Transverse colon (tissue), 4 donors: ENCODE measurements around the gene PCBP3. TPM values are rescaled to one million over a fixed set of nuclear protein-coding genes. Genes with fewer than 3 reads are reported as not detected.

Experiments used
- DNase-seq: peaks from one replicate; pipeline ENCODE4 v3.0.0-alpha.2; 2019
- H3K27ac ChIP-seq, 4 donors: fragments of 200-600 bp; sonication (generic); 2 replicates each; pipeline ENCODE4 v1.5.1; 2016 to 2018; ENCODE audit warnings: inconsistent platforms in 4 of 4
- H3K27me3 ChIP-seq: fragments of 200-600 bp; sonication (generic); 2 replicates; pipeline ENCODE4 v1.5.1; 2017; ENCODE audit warnings: inconsistent platforms
- H3K36me3 ChIP-seq, 4 donors: fragments of 200-600 bp; sonication (generic); 2 replicates each; pipeline ENCODE4 v1.5.1; 2017 to 2019; ENCODE audit warnings: inconsistent platforms in 4 of 4
- H3K4me1 ChIP-seq, 4 donors: fragments of 200-600 bp; sonication (generic); 2 replicates each; pipeline ENCODE4 v1.5.1; 2017 to 2020; ENCODE audit warnings: inconsistent platforms in 4 of 4
- H3K4me3 ChIP-seq, 4 donors: fragments of 200-600 bp; sonication (generic); 1 replicate in 1 of 4; 2 replicates in 3 of 4; pipeline versions ENCODE4 v1.5.1 to v1.6.1; 2017 to 2019; ENCODE audit warnings: inconsistent platforms in 4 of 4
- H3K9me3 ChIP-seq, 2 donors: fragments of 200-600 bp; sonication (generic); 2 replicates each; pipeline ENCODE4 v1.5.1; 2017 to 2019; ENCODE audit warnings: inconsistent platforms in 2 of 2
- CTCF ChIP-seq, 5 experiments: fragments of 200-600 bp in 3 of 5; fragments of 450-650 bp in 2 of 5; sonication (generic) in 3 of 5; IDR thresholded peaks; 1 replicate in 2 of 5; 2 replicates in 3 of 5; pipeline ENCODE4 v1.5.1; 2016 to 2017; ENCODE audit warnings: antibody characterized with exemption in 5 of 5, inconsistent platforms in 3 of 5, mild to moderate bottlenecking in 2 of 5, moderate library complexity in 1 of 5
- EP300 ChIP-seq: sonication (generic); formaldehyde crosslinking; IDR thresholded peaks from one replicate; pipeline ENCODE4 v1.6.1; 2017; ENCODE audit warnings: antibody characterized with exemption, low read depth
- POLR2A ChIP-seq: fragments of 450-650 bp; IDR thresholded peaks from one replicate; pipeline ENCODE4 v1.6.1; 2016; ENCODE audit warnings: antibody characterized with exemption, mild to moderate bottlenecking, moderate library complexity
- POLR2AphosphoS5 ChIP-seq, 3 donors: sonication (generic); formaldehyde crosslinking; IDR thresholded peaks; one replicate each; pipeline ENCODE4 v1.6.1; 2016; ENCODE audit warnings: antibody characterized with exemption in 3 of 3
- WGBS, 2 donors: methylation state at CpG; one replicate each; pipeline ENCODE4 v1.1.5; 2018; ENCODE audit warnings: low coverage in 1 of 2; 5-methylcytosine and 5-hydroxymethylcytosine counted together
- in situ Hi-C, 4 donors: fragments of 200-750 bp; cut with MboI; loops; one replicate each; pipeline versions ENCODE4 v1.15.0 to v1.15.1; 2017; ENCODE audit warnings: low sequenced_read_pairs in 3 of 4, low pct_ligation_motif_present in 1 of 4, low pct_unique_long_range_greater_than_20kb in 1 of 4
- intact Hi-C: fragments of 100-400 bp; cut with DNase I; formaldehyde crosslinking; loops from one replicate; pipeline ENCODE4 v1.15.1; 2023; ENCODE audit warnings: low total_unique reads
- total RNA-seq, 4 donors: library from RNA; depleted of rRNA; stranded (reverse); fragments of >200 nt; gene quantifications; one replicate each; pipeline ENCODE4 v1.1.0, GENCODE V29; 2016

PCBP3 gene
- total RNA-seq, 4 donors from 2014 or later, result 0.80 to 7.8 (median 5.3) TPM

- no peaks in the 10 kb centered on the region for H3K9me3 ChIP-seq
- H3K27me3 ChIP-seq, result no peaks in the 10 kb centered on the region
- intact Hi-C loops (no loop called here), in situ Hi-C loops (no loop called here)
- peaks cover 0 to 7% (median 3%) of the 10 kb centered on the region in 4 donors for H3K4me1 ChIP-seq
- no peak for DNase-seq
- WGBS, 2 donors, result 82% methylated on average over 12 of the region's 12 CpGs; no CpG with 5 or more reads in 1 of the 2 donors
- no peaks in the 10 kb centered on the region for H3K36me3 ChIP-seq
- TF ChIP-seq EP300 (no peak), POLR2AphosphoS5 (IDR thresholded peaks at IDR 0.05) (no peak), POLR2A (no peak), CTCF (IDR thresholded peaks at IDR 0.05) (no peak)
- no peak overlapping the region for H3K4me3 ChIP-seq
- no peak overlapping the region for H3K27ac ChIP-seq
Measured at GRCh38 chr21:45945868-45946210, 302.3 kb downstream of the PCBP3 start.

GRCh38 chr21:45947296-45947695 is 303.8 kb downstream of the PCBP3 start:
- no peaks in the 10 kb centered on the region for H3K27me3 ChIP-seq
- in situ Hi-C loops, result no loop called here
- H3K9me3 ChIP-seq, result no peaks in the 10 kb centered on the region
- TF ChIP-seq EP300 (no peak), CTCF (IDR thresholded peaks at IDR 0.05) (no peak), POLR2A (no peak), POLR2AphosphoS5 (IDR thresholded peaks at IDR 0.05) (no peak)
- H3K27ac ChIP-seq, result no peak overlapping the region
- H3K36me3 ChIP-seq, result no peaks in the 10 kb centered on the region
- peaks cover 0 to 12% (median 7%) of the 10 kb centered on the region in 4 donors for H3K4me1 ChIP-seq
- H3K4me3 ChIP-seq, result no peak overlapping the region
- WGBS, 2 donors, result 84% methylated on average over 16 of the region's 16 CpGs; no CpG with 5 or more reads in 1 of the 2 donors
- intact Hi-C loops, result no loop called here
- DNase-seq, result no peak

GRCh38 chr21:45947716-45948255 is 304.3 kb downstream of the PCBP3 start:
- H3K9me3 ChIP-seq, result no peaks in the 10 kb centered on the region
- in situ Hi-C loops, result no loop called here
- DNase-seq, result no peak
- 91 to 94% methylated on average over 4 to 16 of the region's 16 CpGs for WGBS, 2 donors
- no peaks in the 10 kb centered on the region for H3K36me3 ChIP-seq
- TF ChIP-seq POLR2A (no peak), POLR2AphosphoS5 (IDR thresholded peaks at IDR 0.05) (no peak), CTCF (IDR thresholded peaks at IDR 0.05) (no peak), EP300 (no peak)
- H3K4me3 ChIP-seq, result no peak overlapping the region
- intact Hi-C loops, result no loop called here
- no peak overlapping the region for H3K27ac ChIP-seq
- H3K4me1 ChIP-seq, result peaks cover 0 to 12% (median 7%) of the 10 kb centered on the region in 4 donors
- H3K27me3 ChIP-seq, result no peaks in the 10 kb centered on the region

- H3K36me3 ChIP-seq, result no peaks in the 10 kb centered on the region
- no peaks in the 10 kb centered on the region for H3K9me3 ChIP-seq
- TF ChIP-seq CTCF (IDR thresholded peaks at IDR 0.05) (no peak), POLR2A (no peak), EP300 (no peak), POLR2AphosphoS5 (IDR thresholded peaks at IDR 0.05) (no peak)
- 70 to 81% methylated on average over 2 to 29 of the region's 29 CpGs for WGBS, 2 donors
- in situ Hi-C loops (no loop called here), intact Hi-C loops (no loop called here)
- no peak overlapping the region for H3K4me3 ChIP-seq
- peaks cover 1 to 12% (median 9%) of the 10 kb centered on the region in 4 donors for H3K4me1 ChIP-seq
- no peaks in the 10 kb centered on the region for H3K27me3 ChIP-seq
- H3K27ac ChIP-seq, result no peak overlapping the region
- no peak for DNase-seq
Measured at GRCh38 chr21:45948576-45949141, 305.1 kb downstream of the PCBP3 start.
